H1 (cell line): ENCODE measurements around the gene MAPRE3. TPM values are rescaled to one million over a fixed set of nuclear protein-coding genes. Genes with fewer than 3 reads are reported as not detected.

Experiments
- CTCF ChIA-PET: fragments of 300-600 bp; sonication (Branson Sonifier 250); formaldehyde crosslinking; loops from one replicate; lab custom pipeline; 2021; ENCODE audit not compliant: partially characterized antibody; lab: Charles Lee
- POLR2A ChIA-PET: fragments of 300-600 bp; sonication (Branson Sonifier 250); formaldehyde crosslinking; loops from one replicate; lab custom pipeline; 2021; ENCODE audit warnings: inconsistent platforms; ENCODE audit not compliant: partially characterized antibody; lab: Charles Lee
- DNase-seq, 2 experiments: peaks; one replicate each; pipeline versions ENCODE4 v3.0.0 to v3.0.0-alpha.2; 2010 to 2022; ENCODE audit warnings: low spot score in 2 of 2, low read depth in 1 of 2, mixed read lengths in 1 of 2
- FAIRE-seq: peaks from 2 replicates; lab custom pipeline; 2011; peaks lifted over from hg19 to GRCh38; lab: Jason Lieb, UNC
- H2AFZ ChIP-seq: 2 replicates; pipeline ENCODE4 v1.8.1; 2012; ENCODE audit warnings: low read length, inconsistent platforms
- H2AK5ac ChIP-seq: 2 replicates; pipeline ENCODE4 v1.6.1; 2013; ENCODE audit warnings: low read depth, low read length
- H2BK120ac ChIP-seq: replicated peaks from 2 replicates; pipeline ENCODE3; 2013; ENCODE audit warnings: low read depth, low read length, inconsistent platforms
- H2BK12ac ChIP-seq: 2 replicates; pipeline ENCODE4 v1.6.1; 2013; ENCODE audit warnings: low read depth, low read length
- H2BK15ac ChIP-seq: 2 replicates; pipeline ENCODE4 v1.6.1; 2013; ENCODE audit warnings: low read length
- H2BK20ac ChIP-seq: 2 replicates; pipeline ENCODE4 v1.6.1; 2013; ENCODE audit warnings: low read length
- H2BK5ac ChIP-seq: 2 replicates; pipeline ENCODE4 v1.6.1; 2013; ENCODE audit warnings: low read depth, low read length
- H3K14ac ChIP-seq: 2 replicates; pipeline ENCODE4 v1.6.1; 2013; ENCODE audit warnings: inconsistent platforms; ENCODE audit not compliant: insufficient read length
- H3K18ac ChIP-seq: 2 replicates; pipeline ENCODE4 v1.6.1; 2013; ENCODE audit warnings: low read length; ENCODE audit errors: extremely low read depth
- H3K23ac ChIP-seq: 2 replicates; pipeline ENCODE4 v1.6.1; 2013; ENCODE audit warnings: inconsistent platforms; ENCODE audit not compliant: insufficient read length
- H3K23me2 ChIP-seq: 2 replicates; pipeline ENCODE4 v1.6.1; 2013; ENCODE audit warnings: low read depth, low read length
- H3K27ac ChIP-seq: 2 replicates; pipeline ENCODE4 v1.6.1; 2011; ENCODE audit warnings: low read depth, low read length, inconsistent platforms
- H3K27me3 ChIP-seq, 4 experiments: replicated peaks in 1 of 4; 1 replicate in 1 of 4; 2 replicates in 3 of 4; pipeline versions ENCODE4 v1.6.1 to v1.8.1; 2011 to 2013; ENCODE audit warnings: low read length in 3 of 4, mild to moderate bottlenecking in 3 of 4, inconsistent platforms in 2 of 4, mixed read lengths in 2 of 4, moderate library complexity in 1 of 4; ENCODE audit not compliant: control insufficient read depth in 3 of 4, insufficient read depth in 3 of 4; ENCODE audit errors: extremely low read depth in 1 of 4
- H3K36me3 ChIP-seq, 4 experiments: 2 replicates each; pipeline versions ENCODE4 v1.6.1 to v1.8.1; 2011 to 2013; ENCODE audit warnings: mild to moderate bottlenecking in 4 of 4, low read length in 3 of 4, moderate library complexity in 2 of 4, control low read depth in 1 of 4, inconsistent platforms in 1 of 4; ENCODE audit not compliant: insufficient read depth in 4 of 4, control insufficient read depth in 2 of 4
- H3K4ac ChIP-seq: replicated peaks from 2 replicates; pipeline ENCODE3; 2013; ENCODE audit warnings: low read length, low read depth, mixed read lengths, inconsistent platforms; ENCODE audit not compliant: insufficient read length
- H3K4me1 ChIP-seq, 4 experiments: replicated peaks in 1 of 4; 1 replicate in 1 of 4; 2 replicates in 3 of 4; pipeline versions ENCODE4 v1.6.1 to v1.8.1; 2011 to 2013; ENCODE audit warnings: low read length in 3 of 4, inconsistent platforms in 2 of 4, mixed read lengths in 1 of 4; ENCODE audit not compliant: insufficient read depth in 4 of 4, control insufficient read depth in 3 of 4
- H3K4me2 ChIP-seq, 2 experiments: 2 replicates each; pipeline versions ENCODE4 v1.6.1 to v1.8.1; 2011 to 2013; ENCODE audit warnings: low read depth in 2 of 2, low read length in 2 of 2, control low read depth in 1 of 2, inconsistent platforms in 1 of 2, mild to moderate bottlenecking in 1 of 2; ENCODE audit not compliant: insufficient read depth in 1 of 2
- H3K4me3 ChIP-seq, 4 experiments: fragments of 200-600, 300-600 bp in 1 of 4; sonication (generic), shearing (Covaris generic), sonication (Bioruptor Twin) in 1 of 4; 2 replicates each; pipeline versions ENCODE4 v1.5.1 to v1.8.1; 2011 to 2016; ENCODE audit warnings: low read length in 4 of 4, low read depth in 3 of 4, control low read depth in 2 of 4, inconsistent platforms in 2 of 4, mild to moderate bottlenecking in 2 of 4, mixed read lengths in 1 of 4, moderate library complexity in 1 of 4; ENCODE audit not compliant: insufficient read depth in 2 of 4; ENCODE audit errors: extremely low read depth in 1 of 4
- H3K56ac ChIP-seq: replicated peaks from 2 replicates; pipeline ENCODE3; 2013; ENCODE audit warnings: low read depth, mild to moderate bottlenecking, mixed read lengths, low read length, inconsistent platforms; ENCODE audit not compliant: insufficient read length
- H3K79me1 ChIP-seq: 2 replicates; pipeline ENCODE4 v1.6.1; 2013; ENCODE audit warnings: low read depth, low read length, control low read depth
- H3K79me2 ChIP-seq, 2 experiments: 2 replicates each; pipeline versions ENCODE4 v1.6.1 to v1.8.1; 2012 to 2013; ENCODE audit warnings: low read length in 2 of 2, mild to moderate bottlenecking in 2 of 2, inconsistent platforms in 1 of 2; ENCODE audit not compliant: insufficient read depth in 2 of 2, control insufficient read depth in 1 of 2
- H3K9ac ChIP-seq, 4 experiments: replicated peaks in 1 of 4; 1 replicate in 1 of 4; 2 replicates in 3 of 4; pipeline versions ENCODE4 v1.6.1 to v1.8.1; 2011 to 2013; ENCODE audit warnings: low read depth in 3 of 4, low read length in 3 of 4, control low read depth in 2 of 4, mild to moderate bottlenecking in 2 of 4, moderate library complexity in 2 of 4, inconsistent platforms in 1 of 4; ENCODE audit errors: extremely low read depth in 1 of 4
- H3K9me3 ChIP-seq, 2 experiments: 2 replicates each; pipeline versions ENCODE4 v1.6.1 to v1.8.1; 2012 to 2013; ENCODE audit warnings: mild to moderate bottlenecking in 2 of 2, moderate library complexity in 2 of 2, control low read depth in 1 of 2, inconsistent platforms in 1 of 2, low read depth in 1 of 2, low read length in 1 of 2, mixed read lengths in 1 of 2; ENCODE audit not compliant: insufficient read depth in 2 of 2
- H4K20me1 ChIP-seq, 2 experiments: replicated peaks in 1 of 2; 2 replicates each; pipeline versions ENCODE3 to v1.8.1; 2011 to 2013; ENCODE audit warnings: inconsistent platforms in 2 of 2, low read length in 2 of 2, mild to moderate bottlenecking in 1 of 2; ENCODE audit not compliant: insufficient read depth in 2 of 2, control insufficient read depth in 1 of 2
- H4K5ac ChIP-seq: 2 replicates; pipeline ENCODE4 v1.6.1; 2013; ENCODE audit warnings: low read length, low read depth, mixed read lengths, inconsistent platforms; ENCODE audit not compliant: insufficient read length
- H4K8ac ChIP-seq: 2 replicates; pipeline ENCODE4 v1.8.0; 2013; ENCODE audit warnings: mild to moderate bottlenecking, moderate library complexity, low read length, inconsistent platforms; ENCODE audit not compliant: insufficient read depth; ENCODE audit errors: extremely low read depth
- H4K91ac ChIP-seq: replicated peaks from 2 replicates; pipeline ENCODE3; 2013; ENCODE audit warnings: low read length, mixed read lengths, inconsistent platforms; ENCODE audit not compliant: insufficient read length
- CEBPB ChIP-seq: IDR thresholded peaks from 2 replicates; pipeline ENCODE4 v1.6.1; 2012; ENCODE audit warnings: low read depth, low read length
- HDAC6 ChIP-seq: IDR thresholded peaks from one replicate; pipeline ENCODE4 v1.7.1; 2012; ENCODE audit warnings: low read depth, mild to moderate bottlenecking, inconsistent platforms, low read length, moderate library complexity
- MAFK ChIP-seq: IDR thresholded peaks from 2 replicates; pipeline ENCODE4 v1.6.1; 2012; ENCODE audit warnings: low read depth, mild to moderate bottlenecking, improper control_type of control experiment, low read length
- NANOG ChIP-seq: IDR thresholded peaks from 2 replicates; pipeline ENCODE4 v1.6.1; 2011; ENCODE audit warnings: low read length, low read depth, mild to moderate bottlenecking, inconsistent platforms; ENCODE audit not compliant: insufficient read depth, poor library complexity, severe bottlenecking
- NRF1 ChIP-seq: IDR thresholded peaks from 2 replicates; pipeline ENCODE4 v1.6.1; 2011; ENCODE audit warnings: mild to moderate bottlenecking, low read depth, low read length, improper control_type of control experiment
- POU5F1 ChIP-seq: IDR thresholded peaks from 2 replicates; pipeline ENCODE4 v1.6.1; 2011; ENCODE audit warnings: low read depth, mild to moderate bottlenecking, low read length, moderate library complexity
- RAD21 ChIP-seq, 2 experiments: IDR thresholded peaks in 1 of 2; conservative IDR thresholded peaks in 1 of 2; 2 replicates each; pipeline ENCODE4 v1.6.1; 2011; ENCODE audit warnings: low read depth in 2 of 2, low read length in 2 of 2, improper control_type of control experiment in 1 of 2, inconsistent platforms in 1 of 2, mild to moderate bottlenecking in 1 of 2, moderate library complexity in 1 of 2
- SIX5 ChIP-seq: IDR thresholded peaks from 2 replicates; pipeline ENCODE4 v1.6.1; 2011; ENCODE audit warnings: mild to moderate bottlenecking, low read depth, low read length
- ZNF274 ChIP-seq: IDR thresholded peaks from 2 replicates; pipeline ENCODE4 v1.7.0; 2012; ENCODE audit warnings: low read length, borderline replicate concordance; ENCODE audit errors: extremely low read depth
- WGBS, 2 experiments: shearing (Covaris generic) in 1 of 2; methylation state at CpG; one replicate each; pipeline versions ENCODE4 v1.1.6 to v1.1.7; 2013 to 2015; ENCODE audit warnings: low lambda C conversion rate in 2 of 2, mixed read lengths in 2 of 2, inconsistent platforms in 1 of 2, low coverage in 1 of 2, missing lambda C conversion rate in 1 of 2; ENCODE audit not compliant: insufficient replicate concordance in 2 of 2, insufficient coverage in 1 of 2, insufficient read length in 1 of 2; ENCODE audit errors: extremely low coverage in 1 of 2, missing lambda C conversion rate in 1 of 2; 5-methylcytosine and 5-hydroxymethylcytosine counted together
- polyA plus RNA-seq, 7 experiments: library from polyadenylated mRNA; depleted of rRNA in 3 of 7; stranded (reverse) in 5 of 7; unstranded in 2 of 7; fragments of >200 nt in 5 of 7; fragments of 200-250 nt in 2 of 7; gene quantifications; 1 replicate in 5 of 7; 2 replicates in 1 of 7; 4 replicates in 1 of 7; pipeline versions ENCODE4 v1.2.1 to v1.2.3, GENCODE V29; 2011 to 2013; ENCODE audit warnings: missing spikeins in 2 of 7, mixed read lengths in 2 of 7
- total RNA-seq: library from RNA; stranded (reverse); fragmentation: NEBNext Ultra II Directional; extraction: Animal tissue kit (Norgen Biotek cat#: 25700); gene quantifications from 2 replicates; pipeline ENCODE4 v1.2.1, GENCODE V29; 2021

MAPRE3 gene
- total and polyA plus RNA-seq, 2 of the 8 experiments (the other 6 are each of a cell fraction or from before 2014, with no cell fraction given), result 4.9 to 6.6 TPM

DNA sequence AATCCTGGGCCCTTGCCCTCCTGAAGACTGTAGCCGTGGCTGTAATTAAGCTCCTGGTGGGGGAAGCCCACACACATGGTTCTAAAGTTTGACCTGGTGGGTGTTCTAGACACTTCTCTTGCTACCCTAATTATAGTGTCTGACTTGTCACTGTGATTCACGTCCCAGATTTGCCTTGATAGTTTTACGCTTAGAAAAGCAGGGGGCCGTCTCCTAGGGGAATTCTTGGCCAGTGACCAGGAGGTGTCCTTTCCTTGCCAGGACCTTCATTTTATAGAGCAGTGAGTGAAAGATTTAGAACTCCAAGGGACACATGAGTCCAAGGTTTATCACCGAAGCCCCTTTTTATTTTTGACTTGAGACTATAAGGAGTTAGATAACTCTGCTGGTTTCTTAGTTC lies 71.3 kb downstream of the MAPRE3 start:
- CTCF ChIA-PET, result interaction anchor here (1.3 to 7.3 kb wide), 2 partner anchors 17 to 195 kb away, joined by 3 to 41 read pairs; no protein-coding TSS in a partner anchor

More for the DNA sequence above, 71.3 kb downstream of the MAPRE3 start:
- WGBS, 2 experiments, result 84% methylated on average over 5 of the region's 5 CpGs; no CpG with 5 or more reads in 1 of the 2 experiments
- H2BK15ac ChIP-seq, result no peak overlapping the region
- no peak overlapping the region for H3K14ac ChIP-seq
- no peaks in the 10 kb centered on the region for H3K23me2 ChIP-seq
- no peak overlapping the region for H2AK5ac ChIP-seq
- no peak overlapping the region for H2BK12ac ChIP-seq
- no peak overlapping the region for H3K4me3 ChIP-seq
- H4K20me1 ChIP-seq, result peaks cover 0 to 4% of the 10 kb centered on the region in 2 experiments
- no peaks in the 10 kb centered on the region for H3K79me2 ChIP-seq
- FAIRE-seq, result no peak
- H4K8ac ChIP-seq, result no peak overlapping the region
- no peak overlapping the region for H2BK20ac ChIP-seq
- H2BK120ac ChIP-seq, result no peak overlapping the region
- no peak overlapping the region for H3K9ac ChIP-seq
- no peak overlapping the region for H2BK5ac ChIP-seq
- H3K4me1 ChIP-seq, result no peaks in the 10 kb centered on the region
- peaks cover 15 to 36% (median 29%) of the 10 kb centered on the region in 4 experiments; a peak in 7 of 8 replicates for H3K36me3 ChIP-seq
- H3K56ac ChIP-seq, result no peak overlapping the region
- H3K4ac ChIP-seq, result no peak overlapping the region
- H2AFZ ChIP-seq, result no peak overlapping the region
- H4K5ac ChIP-seq, result no peak overlapping the region
- no peak overlapping the region for H3K23ac ChIP-seq
- H3K27me3 ChIP-seq, result no peaks in the 10 kb centered on the region
- TF ChIP-seq CEBPB, result no peak
- no peak for TF ChIP-seq NRF1
- no peak for TF ChIP-seq MAFK
- no peak for TF ChIP-seq POU5F1
- TF ChIP-seq SIX5, result no peak
- no peak for TF ChIP-seq ZNF274
- no peak for TF ChIP-seq NANOG
- TF ChIP-seq HDAC6, result no peak
- TF ChIP-seq RAD21 (IDR thresholded peaks at IDR 0.05 in 1 of 2, conservative IDR thresholded peaks at IDR 0.05 in 1 of 2; ENCODE audit: low read depth in 2 of 2, low read length in 2 of 2), result no peak
- no peak overlapping the region for H4K91ac ChIP-seq
- no peaks in the 10 kb centered on the region for H3K9me3 ChIP-seq
- POLR2A ChIA-PET, result interaction anchor here (1.6 to 6.0 kb wide), 3 partner anchors 9 to 20 kb away, joined by 3 to 42 read pairs (median 5); partner anchors contain the start of gene AGBL5
- no peak overlapping the region for H3K27ac ChIP-seq
- no peak for DNase-seq
- H3K4me2 ChIP-seq, result no peak overlapping the region
- H3K79me1 ChIP-seq, result no peaks in the 10 kb centered on the region
- no peak overlapping the region for H3K18ac ChIP-seq
